A549 (cell line): ENCODE measurements around the gene ZBED4. TPM values are rescaled to one million over a fixed set of nuclear protein-coding genes. Genes with fewer than 3 reads are reported as not detected.

ENCODE experiments used
- ATAC-seq, 2 experiments: fragments of 200-7000 bp in 1 of 2; fragments of >200 bp in 1 of 2; cut with Nextera tagmentation in 1 of 2; cut with Tn5 transposase in 1 of 2; 3 replicates each; pipeline versions ENCODE4 v1.8.0 to v1.9.1; 2018 to 2020; ENCODE audit warnings: mild to moderate bottlenecking in 1 of 2, moderate library complexity in 1 of 2
- CTCF ChIA-PET: fragments of 300-600 bp; sonication (Branson Sonifier 250); formaldehyde crosslinking; extraction: SDS; loops from one replicate; lab custom pipeline; 2021; ENCODE audit warnings: antibody characterized with exemption, inconsistent platforms; lab: Yijun Ruan, JAX
- POLR2A ChIA-PET: fragments of 350-600 bp; formaldehyde crosslinking; extraction: SDS; loops from one replicate; lab custom pipeline; 2021; ENCODE audit warnings: antibody characterized with exemption, inconsistent platforms; lab: Yijun Ruan, JAX
- DNase-seq, 2 experiments: peaks; one replicate each; pipeline versions ENCODE4 v3.0.0 to v3.0.0-alpha.2; 2011 to 2016; ENCODE audit warnings: low read depth in 1 of 2, low spot score in 1 of 2
- FAIRE-seq: peaks from 2 replicates; lab custom pipeline; 2011; peaks lifted over from hg19 to GRCh38; lab: Jason Lieb, UNC
- H3K27ac ChIP-seq, 2 experiments: fragments of >200 bp; sonication (Bioruptor Twin); formaldehyde crosslinking; 3 replicates each; pipeline ENCODE4 v1.5.1; 2016 to 2017
- H3K4me1 ChIP-seq: fragments of >200 bp; sonication (Bioruptor Twin); formaldehyde crosslinking; 3 replicates; pipeline ENCODE4 v1.6.1; 2016
- H3K4me2 ChIP-seq: fragments of >200 bp; sonication (Bioruptor Twin); formaldehyde crosslinking; 3 replicates; pipeline ENCODE4 v1.6.1; 2016
- H3K4me3 ChIP-seq: fragments of >200 bp; sonication (Bioruptor Twin); formaldehyde crosslinking; 3 replicates; pipeline ENCODE4 v1.5.1; 2016
- H3K9me3 ChIP-seq: fragments of >200 bp; sonication (Bioruptor Twin); formaldehyde crosslinking; 3 replicates; pipeline ENCODE4 v1.6.1; 2016
- ATOH8 ChIP-seq: fragments of 250-450 bp; sonication (Bioruptor Pico); IDR thresholded peaks from 2 replicates; pipeline ENCODE4 v1.5.0; 2020; ENCODE audit warnings: low read depth, mild to moderate bottlenecking, moderate library complexity
- CBX2 ChIP-seq: fragments of 200-600 bp; sonication (generic); IDR thresholded peaks from 2 replicates; pipeline ENCODE4 v1.6.1; 2016; ENCODE audit warnings: low read depth, mild to moderate bottlenecking, borderline replicate concordance
- CHD2 ChIP-seq: fragments of 150-350 bp; IDR thresholded peaks from 2 replicates; pipeline ENCODE4 v1.6.1; 2014; ENCODE audit warnings: low read length; ENCODE audit not compliant: partially characterized antibody
- ELK1 ChIP-seq: fragments of 150-350 bp; IDR thresholded peaks from 2 replicates; pipeline ENCODE4 v1.6.1; 2014; ENCODE audit warnings: low read depth, mild to moderate bottlenecking, low read length
- EP300 ChIP-seq, 2 experiments: fragments of >200 bp; sonication (Bioruptor Twin); formaldehyde crosslinking; IDR thresholded peaks; 2 replicates in 1 of 2; 3 replicates in 1 of 2; pipeline ENCODE4 v1.6.1; 2016 to 2017
- FOSB ChIP-seq: fragments of 250-450 bp; sonication (Bioruptor Pico); IDR thresholded peaks from 2 replicates; pipeline ENCODE4 v1.5.0; 2020; ENCODE audit warnings: mild to moderate bottlenecking, moderate library complexity
- GATA3 ChIP-seq: IDR thresholded peaks from 2 replicates; pipeline ENCODE4 v1.6.1; 2012; ENCODE audit warnings: borderline replicate concordance
- HDAC2 ChIP-seq: fragments of 200-600 bp; sonication (generic); IDR thresholded peaks from 2 replicates; pipeline ENCODE4 v1.6.1; 2016
- HES2 ChIP-seq: fragments of >200 bp; sonication (Bioruptor Twin); formaldehyde crosslinking; IDR thresholded peaks from 2 replicates; pipeline ENCODE4 v1.6.1; 2016
- HEYL ChIP-seq: fragments of 250-450 bp; sonication (Bioruptor Pico); IDR thresholded peaks from 2 replicates; pipeline ENCODE4 v1.8.0; 2021; ENCODE audit warnings: mild to moderate bottlenecking, moderate library complexity
- HOXB5 ChIP-seq: fragments of 250-450 bp; sonication (Bioruptor Pico); IDR thresholded peaks from 2 replicates; pipeline ENCODE4 v1.5.0; 2020; ENCODE audit warnings: mild to moderate bottlenecking, moderate library complexity
- KDM1A ChIP-seq: fragments of 200-600 bp; sonication (generic); IDR thresholded peaks from 2 replicates; pipeline ENCODE4 v1.6.1; 2016; ENCODE audit warnings: low read depth, mild to moderate bottlenecking
- MAFK ChIP-seq: fragments of 450-650 bp; IDR thresholded peaks from 2 replicates; pipeline ENCODE4 v1.6.1; 2014; ENCODE audit not compliant: partially characterized antibody
- MYC ChIP-seq: IDR thresholded peaks from 2 replicates; pipeline ENCODE4 v1.6.1; 2012; ENCODE audit warnings: mild to moderate bottlenecking, inconsistent platforms, low read length, improper control_type of control experiment, borderline replicate concordance
- NPAS2 ChIP-seq: fragments of 250-450 bp; sonication (Bioruptor Pico); IDR thresholded peaks from 2 replicates; pipeline ENCODE4 v1.8.0; 2022; ENCODE audit warnings: mild to moderate bottlenecking, moderate library complexity, borderline replicate concordance
- POLR2A ChIP-seq: IDR thresholded peaks from 2 replicates; pipeline ENCODE4 v1.6.1; 2012; ENCODE audit warnings: mild to moderate bottlenecking, low read length
- RAD21 ChIP-seq, 2 experiments: fragments of >200 bp in 1 of 2; sonication (Bioruptor Twin) in 1 of 2; formaldehyde crosslinking in 1 of 2; IDR thresholded peaks in 1 of 2; conservative IDR thresholded peaks in 1 of 2; 2 replicates in 1 of 2; 3 replicates in 1 of 2; pipeline ENCODE4 v1.6.1; 2012 to 2018; ENCODE audit warnings: inconsistent platforms in 1 of 2
- RARB ChIP-seq: fragments of 250-450 bp; sonication (Bioruptor Pico); IDR thresholded peaks from 2 replicates; pipeline ENCODE4 v1.8.0; 2021; ENCODE audit warnings: mild to moderate bottlenecking, moderate library complexity
- REST ChIP-seq: fragments of 200-600 bp; sonication (generic); IDR thresholded peaks from 2 replicates; pipeline ENCODE4 v1.6.1; 2016; ENCODE audit warnings: antibody characterized with exemption, mild to moderate bottlenecking, moderate library complexity
- RFX5 ChIP-seq: fragments of 450-650 bp; IDR thresholded peaks from 2 replicates; pipeline ENCODE4 v1.7.1; 2014; ENCODE audit warnings: antibody characterized with exemption, mild to moderate bottlenecking, moderate library complexity
- ZSCAN20 ChIP-seq: fragments of 250-450 bp; sonication (Bioruptor Pico); IDR thresholded peaks from 2 replicates; pipeline ENCODE4 v1.8.0; 2022; ENCODE audit warnings: mild to moderate bottlenecking, moderate library complexity
- WGBS: methylation state at CpG from one replicate; pipeline ENCODE4 v1.1.6; 2017; ENCODE audit errors: missing lambda C conversion rate; 5-methylcytosine and 5-hydroxymethylcytosine counted together
- polyA plus RNA-seq, 4 experiments: library from polyadenylated mRNA; depleted of rRNA in 3 of 4; stranded (reverse); fragments of >200 nt; fragmentation: RNase III in 1 of 4; extraction: RNeasy Plus Mini Kit Qiagen cat#74134 plus additional on column Dnase treatment in 1 of 4; gene quantifications; 2 replicates in 3 of 4; 3 replicates in 1 of 4; pipeline ENCODE4 v1.2.3, GENCODE V29; 2011 to 2017
- TF ChIP-seq, protein P1 (sequence below): fragments of >200 bp; sonication (Bioruptor Twin); formaldehyde crosslinking; IDR thresholded peaks from 3 replicates; pipeline ENCODE4 v1.5.1; 2016

The ZBED4 gene
- polyA plus RNA-seq, 2 of the 4 experiments (the other 2 are of a cell fraction) = 8.6 to 9.5 TPM

DNA sequence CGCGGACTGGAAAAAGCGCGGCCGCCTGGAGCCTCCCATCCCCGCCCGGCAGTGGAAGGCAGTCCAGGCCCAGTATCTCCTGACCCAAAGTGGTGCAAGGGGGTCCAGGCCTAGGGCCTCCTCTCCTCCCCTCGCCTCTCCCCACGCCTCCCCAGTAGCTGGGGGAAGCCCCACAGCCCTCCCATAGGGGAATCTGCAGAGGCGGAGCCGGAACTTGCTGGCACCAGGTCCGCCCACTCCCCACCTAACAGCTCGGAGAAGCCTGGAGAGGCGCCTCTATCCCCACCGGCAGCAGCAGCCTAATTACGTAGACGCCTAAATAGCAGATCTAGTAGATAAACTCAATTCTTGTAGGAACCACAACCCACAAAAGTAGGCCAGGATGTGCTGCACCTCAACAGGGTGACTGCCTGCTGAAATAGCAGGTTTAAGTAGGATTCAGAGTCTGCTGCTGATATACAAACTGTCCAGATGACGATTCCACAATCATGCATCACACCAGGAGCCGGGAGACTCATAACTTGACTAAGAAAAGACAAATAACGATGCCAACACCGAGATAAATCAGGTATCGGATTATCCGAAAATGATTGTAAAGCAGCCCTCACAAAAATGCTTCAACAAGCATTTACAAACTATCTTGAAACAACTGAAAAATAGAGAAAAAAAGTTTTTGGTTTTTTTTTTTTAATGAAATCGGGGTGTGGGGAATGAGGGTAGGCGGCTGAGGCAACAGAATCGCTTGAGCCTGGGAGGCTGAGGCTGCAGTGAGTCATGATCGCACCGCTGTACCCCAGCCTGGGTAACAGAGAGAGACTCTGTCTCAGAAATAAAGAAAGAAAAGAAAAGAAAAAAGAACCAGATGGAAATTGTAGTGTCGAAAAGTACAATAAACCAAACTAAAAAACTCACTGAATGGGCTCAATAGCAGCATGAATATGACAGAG is 14.6 kb upstream of the ZBED4 start:
- Histone ChIP-seq H3K9me3 (no peaks in the 10 kb centered on the region), H3K27ac (no peak overlapping the region), H3K4me2 (no peak overlapping the region), H3K4me1 (no peaks in the 10 kb centered on the region), H3K4me3 (no peak overlapping the region)
- 82% methylated on average over 21 of the region's 29 CpGs for WGBS
- DNase-seq = no peak
- ChIA-PET CTCF (no interaction called here), POLR2A (no interaction called here)
- TF ChIP-seq MYC (no peak), ELK1 (no peak), CBX2 (no peak)
- ATAC-seq = no peak
- no peak for FAIRE-seq

DNA sequence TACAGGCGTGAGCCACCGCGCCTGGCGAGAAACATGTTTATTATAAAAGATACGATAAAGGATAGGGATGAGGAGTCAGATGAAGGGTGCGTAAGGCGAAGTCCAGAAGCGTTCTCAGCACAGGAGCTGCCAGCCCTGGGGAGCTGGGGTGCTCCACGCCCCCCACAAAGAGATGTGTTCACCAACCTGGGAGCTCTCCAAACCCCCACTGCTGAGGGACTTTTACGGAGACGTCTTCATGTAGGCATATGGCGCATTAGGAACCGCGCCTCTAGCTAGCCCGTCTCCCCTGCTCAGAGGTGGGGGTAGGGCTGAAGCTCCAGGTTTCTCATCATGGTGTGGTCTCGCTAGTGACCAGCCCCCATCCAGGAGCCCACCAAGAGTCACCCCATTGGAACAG is 8.4 kb upstream of the ZBED4 start:
- 84% methylated on average over 13 of the region's 16 CpGs for WGBS
- CTCF ChIA-PET = no interaction called here
- no peak overlapping the region for H3K4me3 ChIP-seq
- ATAC-seq = no peak
- TF ChIP-seq MAFK = no peak
- TF ChIP-seq HOXB5 (CRISPR knock-in tag) = no peak
- no peak for TF ChIP-seq NPAS2 (CRISPR knock-in tag)
- TF ChIP-seq KDM1A = no peak
- TF ChIP-seq MYC = no peak
- TF ChIP-seq RAD21 (conservative IDR thresholded peaks at IDR 0.05 in 1 of 2, IDR thresholded peaks at IDR 0.05 in 1 of 2) = no peak
- no peak for TF ChIP-seq GATA3
- no peak for TF ChIP-seq ATOH8 (CRISPR knock-in tag)
- TF ChIP-seq REST = no peak
- no peak for TF ChIP-seq EP300 (IDR thresholded peaks at IDR 0.05)
- FAIRE-seq = no peak
- no peak overlapping the region for H3K4me2 ChIP-seq
- no peak overlapping the region for H3K27ac ChIP-seq
- H3K4me1 ChIP-seq = no peaks in the 10 kb centered on the region
- no peaks in the 10 kb centered on the region for H3K9me3 ChIP-seq
- no peak for DNase-seq
- POLR2A ChIA-PET = no interaction called here

DNA sequence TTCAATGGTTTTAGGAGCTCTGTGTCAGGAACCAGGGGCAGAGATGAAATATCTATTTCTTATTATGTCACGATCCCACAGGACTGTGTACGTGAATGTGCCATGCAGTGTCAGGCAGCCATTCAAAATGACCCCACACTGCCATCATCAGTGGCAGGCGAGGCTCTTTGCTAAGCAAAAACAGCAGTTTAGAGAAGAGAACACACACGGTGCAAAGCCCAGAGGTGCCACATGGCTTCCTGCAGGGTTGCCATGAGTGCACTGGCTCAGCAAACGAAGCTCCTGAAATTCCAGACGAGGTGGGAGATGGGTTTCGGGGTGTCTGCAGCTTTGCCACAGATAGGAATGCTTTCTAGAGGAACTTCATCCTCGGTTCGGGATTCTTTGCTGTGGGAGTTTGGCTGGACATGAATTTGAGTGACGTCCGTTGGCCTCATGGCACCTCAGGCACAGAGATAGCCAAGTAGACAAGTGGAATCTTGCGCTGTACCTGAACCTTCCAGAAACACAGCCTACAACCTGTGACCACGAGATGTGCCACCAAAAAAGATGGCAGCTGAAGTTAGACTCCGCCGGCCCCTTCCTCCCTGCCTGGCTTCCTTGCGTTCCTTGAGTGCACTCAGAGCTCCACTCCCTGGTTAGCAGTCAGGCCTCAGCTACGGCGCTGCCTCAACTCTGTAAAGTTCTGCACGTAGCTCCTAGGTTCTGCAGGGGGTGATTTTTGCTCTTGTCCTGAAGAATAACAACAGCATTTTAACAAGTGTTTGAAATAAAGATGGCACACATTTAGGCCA is 7.8 kb upstream of the ZBED4 start:
- no peak overlapping the region for H3K4me3 ChIP-seq
- H3K9me3 ChIP-seq = no peaks in the 10 kb centered on the region
- no peak overlapping the region for H3K4me2 ChIP-seq
- CTCF ChIA-PET = no interaction called here
- ATAC-seq = no peak; a peak in 1 of 6 replicates
- 65% methylated on average over 19 of the region's 19 CpGs for WGBS
- POLR2A ChIA-PET = no interaction called here
- H3K27ac ChIP-seq = no peak overlapping the region
- FAIRE-seq = no peak
- H3K4me1 ChIP-seq = no peaks in the 10 kb centered on the region
- no peak for DNase-seq
- TF ChIP-seq ELK1 (no peak), FOSB (CRISPR knock-in tag) (no peak), EP300 (IDR thresholded peaks at IDR 0.05) (no peak), POLR2A (no peak), HES2 (no peak), RARB (CRISPR knock-in tag) (no peak), HDAC2 (no peak), HEYL (no peak), ZSCAN20 (CRISPR knock-in tag) (no peak), RFX5 (no peak), CHD2 (no peak)
- TF ChIP-seq, protein P1, sequence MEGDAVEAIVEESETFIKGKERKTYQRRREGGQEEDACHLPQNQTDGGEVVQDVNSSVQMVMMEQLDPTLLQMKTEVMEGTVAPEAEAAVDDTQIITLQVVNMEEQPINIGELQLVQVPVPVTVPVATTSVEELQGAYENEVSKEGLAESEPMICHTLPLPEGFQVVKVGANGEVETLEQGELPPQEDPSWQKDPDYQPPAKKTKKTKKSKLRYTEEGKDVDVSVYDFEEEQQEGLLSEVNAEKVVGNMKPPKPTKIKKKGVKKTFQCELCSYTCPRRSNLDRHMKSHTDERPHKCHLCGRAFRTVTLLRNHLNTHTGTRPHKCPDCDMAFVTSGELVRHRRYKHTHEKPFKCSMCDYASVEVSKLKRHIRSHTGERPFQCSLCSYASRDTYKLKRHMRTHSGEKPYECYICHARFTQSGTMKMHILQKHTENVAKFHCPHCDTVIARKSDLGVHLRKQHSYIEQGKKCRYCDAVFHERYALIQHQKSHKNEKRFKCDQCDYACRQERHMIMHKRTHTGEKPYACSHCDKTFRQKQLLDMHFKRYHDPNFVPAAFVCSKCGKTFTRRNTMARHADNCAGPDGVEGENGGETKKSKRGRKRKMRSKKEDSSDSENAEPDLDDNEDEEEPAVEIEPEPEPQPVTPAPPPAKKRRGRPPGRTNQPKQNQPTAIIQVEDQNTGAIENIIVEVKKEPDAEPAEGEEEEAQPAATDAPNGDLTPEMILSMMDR = no peak
